HG02678 (cell line): ENCODE data around the gene ROBO3.

ENCODE experiments used
- ATAC-seq: cut with Tn5 transposase; IDR thresholded peaks from one replicate; pipeline ENCODE4 v1.9.1; 2021; ENCODE audit warnings: mild to moderate bottlenecking, moderate library complexity; ENCODE audit not compliant: unreplicated experiment

Gene ROBO3

GRCh38 chr11:124841840-124842239 is 23.4 kb upstream of the ROBO3 start:
- ATAC-seq = no peak

GRCh38 chr11:124842305-124842704 is 22.9 kb upstream of the ROBO3 start:
- ATAC-seq = no peak

DNA sequence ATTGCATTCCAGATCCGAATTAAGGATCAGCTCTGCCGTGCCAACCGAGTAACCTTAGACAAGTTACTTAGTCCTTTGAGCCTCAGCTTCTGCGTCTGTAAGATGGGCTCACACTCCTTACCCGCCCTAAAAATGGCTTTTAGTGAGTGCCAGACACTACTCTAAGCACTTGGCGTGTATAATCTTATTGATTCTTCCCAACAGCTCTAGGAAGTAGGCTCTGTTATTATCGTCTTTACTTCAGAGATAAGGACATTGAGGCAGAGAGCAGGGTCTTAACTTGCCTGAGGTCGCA is 21.7 kb upstream of the ROBO3 start:
- ATAC-seq = no peak

DNA sequence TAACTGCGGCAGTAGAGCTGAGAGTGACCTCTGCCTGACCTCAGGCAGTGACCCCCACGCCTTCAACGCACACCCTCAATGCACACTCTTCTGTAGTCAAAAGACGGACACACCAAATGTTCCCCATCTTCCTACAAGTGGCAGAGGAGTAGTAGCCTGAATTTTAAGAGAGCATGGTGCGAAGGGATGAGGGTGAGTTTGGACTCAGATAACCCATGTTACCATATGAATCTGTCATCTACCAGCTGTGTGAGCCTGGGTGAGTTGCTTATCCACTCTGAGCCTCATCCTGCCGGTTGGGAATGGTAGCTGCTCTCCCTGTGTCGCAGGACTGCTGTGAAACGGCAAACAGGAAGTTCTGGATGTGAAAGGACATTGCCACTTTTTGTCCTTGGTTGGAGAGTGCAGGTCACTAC is 20.6 kb upstream of the ROBO3 start:
- no peak for ATAC-seq

DNA sequence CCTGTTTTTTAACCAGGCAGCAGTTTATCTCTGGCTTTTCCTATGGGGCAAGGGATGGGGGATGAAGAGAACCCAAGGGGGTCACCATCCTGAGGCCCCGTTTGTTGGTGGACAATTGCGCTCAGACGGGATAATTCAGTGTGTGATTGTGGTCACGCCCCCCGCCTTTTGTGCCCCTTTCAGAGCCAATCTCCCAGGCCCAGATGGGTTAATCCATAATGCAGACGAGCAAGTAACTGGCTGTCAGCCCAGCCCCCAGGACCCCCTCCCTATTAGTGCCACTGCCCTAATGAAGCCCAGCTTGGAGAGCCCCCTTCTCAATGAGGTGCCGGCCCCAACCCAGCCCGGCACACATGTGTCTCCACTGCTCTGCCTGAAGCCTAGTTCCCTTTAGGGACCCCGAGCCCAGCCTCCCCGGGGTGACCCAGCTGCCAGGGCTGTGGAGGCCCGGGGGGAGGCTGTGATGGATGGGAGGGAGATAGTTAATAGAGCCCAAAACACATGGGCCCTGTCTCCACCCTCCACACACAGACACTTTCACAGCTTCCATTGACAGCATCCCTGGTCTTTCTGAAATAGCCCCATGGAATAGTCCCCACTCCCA is 19.1 kb upstream of the ROBO3 start:
- ATAC-seq = no peak

- ATAC-seq = no peak
Observed at GRCh38 chr11:124859171-124859570, 6.1 kb upstream of the ROBO3 start.

GRCh38 chr11:124861670-124862069 is 3.6 kb upstream of the ROBO3 start:
- ATAC-seq = no peak

GRCh38 chr11:124863137-124863825 is 2.0 kb upstream of the ROBO3 start:
- no peak for ATAC-seq

- ATAC-seq = no peak
Observed at GRCh38 chr11:124863826-124864165, 1.4 kb upstream of the ROBO3 start.

DNA sequence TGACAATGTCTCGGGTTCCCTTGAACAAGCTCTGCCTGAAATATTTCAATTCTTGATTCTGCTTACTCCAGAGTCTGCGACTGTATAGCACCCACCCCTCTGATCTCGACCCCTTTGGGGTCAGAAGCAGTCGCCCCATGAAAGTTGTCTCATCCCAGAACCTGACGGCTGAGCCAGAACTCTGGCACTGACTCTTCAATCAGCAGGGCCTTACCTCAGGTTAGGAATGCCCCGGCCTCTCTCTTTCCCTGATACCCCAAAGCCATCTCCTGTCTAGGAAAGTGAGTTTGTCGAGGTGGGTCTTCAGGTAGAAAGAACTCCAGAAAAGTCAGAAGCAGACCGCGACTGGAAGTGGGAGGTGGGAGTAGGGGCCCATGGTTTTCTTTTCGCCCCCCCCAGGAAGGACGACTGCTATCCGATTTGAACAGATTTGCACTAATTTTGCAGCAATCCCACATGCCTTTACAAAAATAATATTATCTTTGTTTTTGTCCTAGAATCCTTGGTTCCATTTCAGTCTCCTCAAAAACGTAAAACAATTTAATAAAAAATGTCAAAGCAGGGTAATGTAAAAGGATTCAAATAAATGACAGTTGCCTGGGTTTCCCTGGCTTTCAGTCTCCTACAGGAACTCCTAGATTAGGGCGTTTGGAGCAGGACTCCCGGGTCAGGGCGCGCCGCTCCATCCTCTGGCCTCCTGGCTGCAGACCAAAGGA is 898 bp upstream of the ROBO3 start:
- ATAC-seq = no peak

DNA sequence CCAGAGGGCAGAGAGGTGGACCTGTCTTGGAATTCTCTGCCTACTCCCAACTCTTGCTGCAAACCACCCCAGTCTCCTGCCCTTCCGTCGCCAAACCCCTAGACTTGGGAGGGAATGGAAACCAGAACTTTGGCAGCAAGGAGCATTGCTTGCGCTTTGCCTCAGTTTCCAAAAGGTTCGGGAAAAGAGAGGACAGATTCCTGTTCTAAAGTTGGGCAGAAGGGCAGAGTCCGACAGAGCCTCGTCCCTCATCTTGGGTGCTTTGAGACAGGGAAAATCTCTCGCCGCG is 396 bp upstream of the ROBO3 start:
- no peak for ATAC-seq

GRCh38 chr11:124865902-124866851 is 945 bp downstream of the ROBO3 start:
- peak; percentile 54 for ATAC-seq

- peak; percentile 59 for ATAC-seq
Observed at GRCh38 chr11:124867700-124868099, 2.5 kb downstream of the ROBO3 start.

DNA sequence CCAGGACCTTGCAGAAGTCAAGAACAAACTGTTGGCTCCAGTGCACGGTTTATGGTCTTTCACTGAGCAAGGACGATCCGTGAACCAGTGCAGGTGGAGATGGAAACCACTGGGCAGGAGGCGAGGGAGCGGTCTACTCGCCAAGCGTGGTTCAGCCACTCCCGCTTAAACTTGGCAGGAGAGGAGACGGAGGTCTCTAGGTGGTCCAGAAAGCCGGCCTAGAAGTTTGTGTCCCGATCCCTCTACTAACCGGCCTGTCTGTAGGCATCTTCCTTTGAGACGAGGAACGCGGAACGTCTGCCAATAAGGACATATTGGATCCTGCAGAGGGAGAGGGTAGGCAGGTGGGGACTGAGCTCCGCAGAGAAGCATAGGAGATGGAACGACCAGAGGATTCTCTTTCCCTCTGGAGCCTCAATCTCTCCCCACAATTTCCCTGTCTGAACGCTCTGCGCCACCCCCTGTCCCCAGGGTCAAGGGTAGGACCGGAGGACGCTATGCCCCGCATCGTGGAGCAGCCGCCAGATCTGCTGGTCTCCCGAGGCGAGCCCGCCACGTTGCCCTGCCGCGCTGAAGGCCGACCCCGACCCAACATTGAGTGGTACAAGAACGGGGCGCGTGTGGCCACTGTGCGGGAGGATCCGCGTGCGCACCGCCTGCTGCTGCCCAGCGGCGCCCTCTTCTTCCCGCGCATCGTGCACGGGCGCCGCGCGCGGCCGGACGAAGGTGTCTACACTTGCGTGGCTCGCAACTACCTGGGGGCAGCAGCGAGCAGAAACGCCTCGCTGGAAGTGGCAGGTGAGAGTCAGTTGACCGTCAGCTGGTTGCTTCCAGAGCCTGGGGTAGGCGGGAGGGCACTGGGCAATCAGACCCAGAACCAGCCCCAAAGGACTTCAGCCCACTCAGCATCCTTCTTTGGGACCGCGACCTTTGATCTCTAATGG is 3.4 kb downstream of the ROBO3 start:
- ATAC-seq = no peak

GRCh38 chr11:124869331-124869730 is 4.1 kb downstream of the ROBO3 start:
- ATAC-seq = no peak

- no peak for ATAC-seq
Observed at GRCh38 chr11:124869856-124870387, 4.7 kb downstream of the ROBO3 start.

GRCh38 chr11:124870430-124870829 is 5.2 kb downstream of the ROBO3 start:
- no peak for ATAC-seq

- ATAC-seq = no peak
Observed at GRCh38 chr11:124872280-124872679, 7.0 kb downstream of the ROBO3 start.

DNA sequence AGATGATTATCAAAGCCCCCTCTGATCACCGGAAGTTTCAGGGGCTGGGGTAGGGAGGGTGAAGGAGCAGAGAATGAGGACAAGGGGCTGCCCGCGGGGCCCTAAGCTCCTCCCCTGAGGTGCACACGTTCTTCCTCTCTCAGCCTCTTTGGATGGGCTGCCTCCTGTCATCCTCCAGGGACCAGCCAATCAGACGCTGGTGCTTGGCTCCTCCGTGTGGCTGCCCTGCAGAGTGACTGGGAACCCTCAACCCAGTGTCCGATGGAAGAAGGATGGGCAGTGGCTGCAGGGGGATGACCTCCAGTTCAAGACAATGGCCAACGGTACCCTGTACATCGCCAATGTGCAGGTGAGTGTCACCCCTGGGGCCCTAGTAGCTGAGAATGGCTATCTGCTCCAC is 7.5 kb downstream of the ROBO3 start:
- no peak for ATAC-seq

GRCh38 chr11:124873951-124874350 is 8.7 kb downstream of the ROBO3 start:
- ATAC-seq = no peak
